Tibial artery (tissue), 4 donors: ENCODE results near the gene NCK1.

Experiments used
- DNase-seq, 2 donors: peaks; one replicate each; pipeline ENCODE4 v3.0.0-alpha.2; 2019
- H3K27ac ChIP-seq, 2 donors: fragments of 200-600 bp; sonication (generic) in 1 of 2; 1 replicate in 1 of 2; 2 replicates in 1 of 2; pipeline ENCODE4 v1.5.1; 2018 to 2019; ENCODE audit warnings: mild to moderate bottlenecking in 1 of 2
- H3K27me3 ChIP-seq, 2 donors: fragments of 200-600 bp; sonication (generic) in 1 of 2; one replicate each; pipeline versions ENCODE4 v1.5.1 to v1.6.0; 2016 to 2019
- H3K36me3 ChIP-seq, 3 donors: fragments of 200-600 bp; sonication (generic) in 2 of 3; one replicate each; pipeline ENCODE4 v1.5.1; 2016 to 2019; ENCODE audit warnings: mild to moderate bottlenecking in 2 of 3
- H3K4me1 ChIP-seq, 4 donors: fragments of 200-600 bp; sonication (generic) in 2 of 4; 1 replicate in 3 of 4; 2 replicates in 1 of 4; pipeline ENCODE4 v1.5.1; 2016 to 2019
- H3K4me3 ChIP-seq, 2 donors: fragments of 200-600 bp; sonication (generic) in 1 of 2; 1 replicate in 1 of 2; 2 replicates in 1 of 2; pipeline ENCODE4 v1.5.1; 2018 to 2019; ENCODE audit warnings: mild to moderate bottlenecking in 2 of 2
- H3K9me3 ChIP-seq, 3 donors: fragments of 200-600 bp; sonication (generic) in 1 of 3; one replicate each; pipeline ENCODE4 v1.5.1; 2016 to 2019
- intact Hi-C: fragments of 100-400 bp; cut with DNase I; formaldehyde crosslinking; loops from one replicate; pipeline ENCODE4 v1.15.0; 2023; ENCODE audit warnings: low total_unique reads
- TF ChIP-seq, protein P1 (sequence below), 2 experiments: fragments of 200-600 bp in 1 of 2; fragments of 450-650 bp in 1 of 2; IDR thresholded peaks; one replicate each; pipeline ENCODE4 v1.5.1; 2017 to 2019; ENCODE audit warnings: antibody characterized with exemption in 2 of 2, mild to moderate bottlenecking in 1 of 2, moderate library complexity in 1 of 2

The NCK1 gene

DNA sequence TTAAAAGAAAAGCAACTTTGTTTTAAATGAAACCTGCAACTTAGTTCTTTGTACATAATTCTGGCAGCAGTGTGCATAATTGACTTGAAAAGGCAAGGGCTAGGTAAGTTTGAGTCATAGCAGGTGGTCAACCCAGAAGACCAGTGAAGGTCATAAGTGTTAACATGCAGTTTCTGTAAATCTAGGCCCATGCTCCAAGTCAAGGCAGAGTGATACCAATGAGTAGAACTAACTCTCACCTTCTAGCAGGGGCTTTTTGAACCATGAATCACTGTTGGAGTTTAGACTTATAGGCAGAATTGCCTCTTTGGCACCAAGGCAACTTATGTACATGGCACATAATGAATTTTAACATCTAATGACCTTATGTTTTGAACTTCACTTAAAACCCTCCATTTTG is 66.2 kb downstream of the NCK1 start:
- intact Hi-C loops, result no loop called here
- H3K4me1 ChIP-seq, result peaks cover 0 to 13% (median 0%) of the 10 kb centered on the region in 4 donors

DNA sequence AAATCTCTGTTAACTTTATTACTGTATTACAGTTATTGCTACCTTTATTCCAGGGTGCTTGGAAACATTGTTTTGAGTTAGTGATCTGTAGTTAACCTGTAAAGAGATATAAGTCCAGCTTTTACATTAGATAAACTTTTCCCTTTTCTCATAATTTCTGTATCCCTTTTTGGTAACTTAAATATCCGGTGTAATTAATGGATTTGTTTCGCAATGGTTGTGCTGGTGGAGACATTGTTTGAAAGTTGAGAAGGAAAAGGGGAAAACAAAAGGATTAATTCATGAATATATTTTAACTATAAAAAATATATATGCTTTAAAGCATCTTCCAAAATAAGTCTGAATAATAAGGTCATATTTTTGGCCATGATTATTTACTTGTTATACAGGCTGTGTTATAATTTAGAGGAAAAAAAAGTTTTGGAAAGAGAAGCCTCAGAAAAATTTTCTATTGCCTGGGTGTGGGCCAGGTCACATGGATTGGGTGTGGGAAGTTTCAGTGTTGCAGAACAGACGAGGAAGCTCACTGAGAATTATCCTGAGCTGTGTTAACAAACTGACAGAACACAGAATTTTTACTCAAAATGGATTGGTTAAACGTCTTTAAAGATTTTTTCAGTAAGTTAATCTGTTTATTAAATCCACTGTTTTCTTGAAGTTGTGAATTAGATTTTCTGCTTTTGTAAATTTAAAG is 68.1 kb downstream of the NCK1 start:
- DNase-seq, result peak; percentile 62 to 70
- H3K36me3 ChIP-seq, result peaks cover 0 to 13% (median 0%) of the 10 kb centered on the region in 3 donors
- peak overlapping the region in 1 of 2 donors; percentile 15 for H3K27ac ChIP-seq
- H3K9me3 ChIP-seq, result no peaks in the 10 kb centered on the region
- intact Hi-C loops, result no loop called here
- H3K4me3 ChIP-seq, result peak overlapping the region in 1 of 2 donors; percentile 2
- no peaks in the 10 kb centered on the region for H3K27me3 ChIP-seq
- TF ChIP-seq, protein P1, sequence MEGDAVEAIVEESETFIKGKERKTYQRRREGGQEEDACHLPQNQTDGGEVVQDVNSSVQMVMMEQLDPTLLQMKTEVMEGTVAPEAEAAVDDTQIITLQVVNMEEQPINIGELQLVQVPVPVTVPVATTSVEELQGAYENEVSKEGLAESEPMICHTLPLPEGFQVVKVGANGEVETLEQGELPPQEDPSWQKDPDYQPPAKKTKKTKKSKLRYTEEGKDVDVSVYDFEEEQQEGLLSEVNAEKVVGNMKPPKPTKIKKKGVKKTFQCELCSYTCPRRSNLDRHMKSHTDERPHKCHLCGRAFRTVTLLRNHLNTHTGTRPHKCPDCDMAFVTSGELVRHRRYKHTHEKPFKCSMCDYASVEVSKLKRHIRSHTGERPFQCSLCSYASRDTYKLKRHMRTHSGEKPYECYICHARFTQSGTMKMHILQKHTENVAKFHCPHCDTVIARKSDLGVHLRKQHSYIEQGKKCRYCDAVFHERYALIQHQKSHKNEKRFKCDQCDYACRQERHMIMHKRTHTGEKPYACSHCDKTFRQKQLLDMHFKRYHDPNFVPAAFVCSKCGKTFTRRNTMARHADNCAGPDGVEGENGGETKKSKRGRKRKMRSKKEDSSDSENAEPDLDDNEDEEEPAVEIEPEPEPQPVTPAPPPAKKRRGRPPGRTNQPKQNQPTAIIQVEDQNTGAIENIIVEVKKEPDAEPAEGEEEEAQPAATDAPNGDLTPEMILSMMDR (IDR thresholded peaks at IDR 0.05), result no peak
- H3K4me1 ChIP-seq, result peaks cover 0 to 13% (median 0%) of the 10 kb centered on the region in 4 donors

More for the DNA sequence above, 66.2 kb downstream of the NCK1 start:
- Histone ChIP-seq H3K27me3 (no peaks in the 10 kb centered on the region), H3K36me3 (no peaks in the 10 kb centered on the region), H3K4me3 (no peak overlapping the region), H3K27ac (no peak overlapping the region), H3K9me3 (no peaks in the 10 kb centered on the region)
- TF ChIP-seq, protein P1 (IDR thresholded peaks at IDR 0.05), result no peak
- DNase-seq, result no peak

DNA sequence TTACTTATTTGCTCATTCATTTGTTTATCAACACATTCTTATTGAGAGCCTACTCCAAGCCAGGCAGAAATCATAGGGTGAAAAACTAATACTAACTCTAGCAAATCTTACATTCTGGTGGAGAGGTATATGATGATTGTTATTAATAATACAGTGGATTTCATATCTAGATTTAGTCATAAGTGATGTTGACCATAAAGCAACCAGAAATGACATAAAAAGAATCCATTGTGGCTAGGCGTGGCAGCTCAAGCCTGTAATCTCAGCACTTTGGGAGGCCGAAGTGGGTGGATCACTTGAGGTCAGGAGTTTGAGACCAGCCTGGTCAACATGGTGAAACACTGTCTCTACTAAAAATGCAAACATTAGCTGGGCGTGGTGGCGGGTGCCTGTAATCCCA is 69.6 kb downstream of the NCK1 start:
- Histone ChIP-seq H3K4me3 (peak overlapping the region in 1 of 2 donors; percentile 4), H3K4me1 (peaks cover 0 to 13% (median 0%) of the 10 kb centered on the region in 4 donors), H3K9me3 (no peaks in the 10 kb centered on the region), H3K27ac (no peak overlapping the region), H3K36me3 (peaks cover 0 to 13% (median 7%) of the 10 kb centered on the region in 3 donors), H3K27me3 (no peaks in the 10 kb centered on the region)
- DNase-seq, result no peak
- intact Hi-C loops, result no loop called here
- TF ChIP-seq, protein P1 (IDR thresholded peaks at IDR 0.05), result no peak

DNA sequence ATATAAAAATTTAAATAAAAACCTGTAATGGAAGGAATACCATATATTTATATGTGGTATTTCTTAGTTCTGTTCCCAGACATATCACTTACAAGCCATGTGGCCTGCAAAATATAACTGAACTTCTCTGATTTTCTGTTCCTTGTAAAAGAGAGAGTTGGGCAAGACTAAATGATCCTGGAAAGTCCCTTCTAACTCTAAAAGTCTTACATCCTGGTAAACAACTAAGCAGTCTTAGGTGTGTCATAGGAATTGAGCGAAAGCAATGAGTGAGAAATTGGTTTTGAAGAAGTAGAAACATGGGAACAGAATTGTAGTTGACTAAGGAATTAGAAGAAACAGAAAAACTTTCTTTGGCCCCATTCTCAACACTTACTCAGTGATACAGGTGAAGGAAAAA is 70.5 kb downstream of the NCK1 start:
- Histone ChIP-seq H3K27me3 (no peaks in the 10 kb centered on the region), H3K4me3 (no peak overlapping the region), H3K27ac (no peak overlapping the region), H3K9me3 (no peaks in the 10 kb centered on the region), H3K4me1 (peaks cover 0 to 13% (median 0%) of the 10 kb centered on the region in 4 donors), H3K36me3 (peaks cover 0 to 13% (median 8%) of the 10 kb centered on the region in 3 donors)
- DNase-seq, result no peak
- intact Hi-C loops, result no loop called here
- TF ChIP-seq, protein P1 (IDR thresholded peaks at IDR 0.05), result no peak

DNA sequence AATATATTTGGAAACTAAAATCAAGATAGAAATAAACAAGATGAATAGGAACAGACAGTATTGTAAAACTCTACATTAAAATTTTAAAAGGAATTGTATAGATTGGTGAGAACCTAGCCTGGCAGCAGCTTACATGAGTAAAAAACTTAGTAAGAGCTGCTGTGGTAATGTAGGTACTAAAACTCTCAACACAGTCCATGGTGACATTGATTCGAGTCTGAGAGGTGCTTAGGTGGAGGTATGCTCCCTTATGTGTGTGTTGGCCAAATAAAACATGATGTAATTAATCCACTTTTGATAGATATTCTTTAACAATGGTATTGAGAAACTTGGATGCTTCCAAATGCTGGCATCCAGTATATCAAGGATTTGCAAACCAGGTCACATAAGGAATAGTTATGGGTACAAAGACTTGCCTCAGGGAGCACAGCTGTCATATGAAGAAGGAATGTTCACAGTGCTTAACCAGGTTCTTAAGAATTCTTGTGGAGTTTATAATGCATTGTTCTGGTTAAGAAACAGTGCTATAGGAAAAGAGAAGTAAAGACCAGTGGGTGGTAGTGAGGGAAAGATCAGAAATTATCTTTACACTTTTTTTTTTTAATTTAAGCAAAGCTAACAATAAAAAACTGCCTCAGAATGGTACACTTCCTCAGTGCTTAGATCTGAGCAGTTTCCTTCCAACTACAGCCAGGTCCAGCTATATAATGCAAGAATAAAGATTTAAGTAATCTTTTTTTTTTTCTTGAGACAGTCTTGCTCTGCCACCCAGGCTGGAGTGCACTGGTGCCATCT is 71.2 kb downstream of the NCK1 start:
- Histone ChIP-seq H3K4me3 (no peak overlapping the region), H3K9me3 (no peaks in the 10 kb centered on the region), H3K36me3 (peaks cover 0 to 13% (median 8%) of the 10 kb centered on the region in 3 donors), H3K4me1 (peaks cover 0 to 13% (median 0%) of the 10 kb centered on the region in 4 donors), H3K27ac (no peak overlapping the region), H3K27me3 (no peaks in the 10 kb centered on the region)
- intact Hi-C loops, result no loop called here
- TF ChIP-seq, protein P1 (IDR thresholded peaks at IDR 0.05), result no peak
- DNase-seq, result no peak
